Esophagus muscularis mucosa (tissue), 4 donors: ENCODE data around the gene ZFAND2A. TPM values are rescaled to one million over a fixed set of nuclear protein-coding genes. Genes with fewer than 3 reads are reported as not detected.
"Not testable (repeated sequence)": the region's sequence is repeated elsewhere in the genome, so short reads cannot be mapped to it uniquely, and the experiment has no call there.

Experiments used
- DNase-seq: peaks from one replicate; pipeline ENCODE4 v3.0.0-alpha.2; 2017; ENCODE audit errors: extremely low spot score
- H3K27ac ChIP-seq, 4 donors: fragments of 200-600 bp; sonication (generic); replicated peaks in 1 of 4; 1 replicate in 3 of 4; 2 replicates in 1 of 4; pipeline ENCODE4 v1.5.1; 2016 to 2019; ENCODE audit warnings: mild to moderate bottlenecking in 1 of 4
- H3K27me3 ChIP-seq, 4 donors: fragments of 200-600 bp; sonication (generic); one replicate each; pipeline versions ENCODE4 v1.5.1 to v1.6.0; 2016 to 2019
- H3K36me3 ChIP-seq, 4 donors: fragments of 200-600 bp; sonication (generic); one replicate each; pipeline ENCODE4 v1.5.1; 2016 to 2019
- H3K4me1 ChIP-seq, 4 donors: fragments of 200-600 bp; sonication (generic); one replicate each; pipeline ENCODE4 v1.5.1; 2016 to 2019
- H3K4me3 ChIP-seq, 4 donors: fragments of 200-600 bp; sonication (generic); 1 replicate in 2 of 4; 2 replicates in 2 of 4; pipeline ENCODE4 v1.5.1; 2016 to 2019; ENCODE audit warnings: mild to moderate bottlenecking in 4 of 4, moderate library complexity in 1 of 4
- H3K9me3 ChIP-seq, 4 donors: fragments of 200-600 bp; sonication (generic); 1 replicate in 3 of 4; 2 replicates in 1 of 4; pipeline ENCODE4 v1.5.1; 2016 to 2019
- EP300 ChIP-seq: sonication (generic); formaldehyde crosslinking; IDR thresholded peaks from one replicate; pipeline ENCODE4 v1.6.1; 2017; ENCODE audit warnings: antibody characterized with exemption
- POLR2A ChIP-seq: fragments of 450-650 bp; IDR thresholded peaks from one replicate; pipeline ENCODE4 v1.6.1; 2017; ENCODE audit warnings: antibody characterized with exemption, moderate library complexity, mild to moderate bottlenecking, low read depth
- POLR2AphosphoS5 ChIP-seq, 2 donors: sonication (generic); formaldehyde crosslinking; IDR thresholded peaks; one replicate each; pipeline ENCODE4 v1.6.1; 2017; ENCODE audit warnings: antibody characterized with exemption in 2 of 2
- WGBS: methylation state at CpG from one replicate; pipeline ENCODE4 v1.1.5; 2018; 5-methylcytosine and 5-hydroxymethylcytosine counted together
- intact Hi-C: fragments of 100-400 bp; cut with DNase I; formaldehyde crosslinking; loops from one replicate; pipeline ENCODE4 v1.15.1; 2023
- total RNA-seq, 4 donors: library from RNA; depleted of rRNA; stranded (reverse); fragments of >200 nt; gene quantifications; one replicate each; pipeline versions ENCODE4 v1.1.0 to v1.2.1, GENCODE V29; 2016
- TF ChIP-seq, protein P1 (sequence below), 3 experiments: fragments of 200-600 bp in 2 of 3; fragments of 450-650 bp in 1 of 3; sonication (generic) in 2 of 3; IDR thresholded peaks; one replicate each; pipeline ENCODE4 v1.5.1; 2017 to 2019; ENCODE audit warnings: antibody characterized with exemption in 3 of 3, mild to moderate bottlenecking in 2 of 3, moderate library complexity in 1 of 3

The ZFAND2A gene
- total RNA-seq, 4 donors from 2014 or later, result 24.3 to 27.5 (median 25.5) TPM

DNA sequence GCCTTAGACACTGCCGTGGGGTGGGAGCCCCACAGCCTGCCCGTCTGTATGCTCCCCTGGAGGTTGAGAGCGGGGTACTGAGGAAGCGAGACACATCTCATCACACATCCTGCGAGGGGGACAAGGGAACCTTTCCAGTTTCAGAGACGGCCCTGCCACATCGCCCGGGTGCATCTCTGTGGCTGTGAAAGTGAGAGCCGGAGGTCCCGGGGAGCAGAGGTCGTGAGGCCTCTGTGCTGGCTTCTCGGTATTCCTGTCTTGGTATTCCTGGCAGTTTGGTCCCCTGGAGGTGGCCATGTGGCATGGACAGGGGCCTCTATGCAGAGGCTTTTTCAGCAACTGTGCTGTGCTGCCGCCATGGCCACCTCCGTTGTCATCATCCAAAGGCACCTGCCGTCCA is 41.9 kb upstream of the ZFAND2A start:
- no peaks in the 10 kb centered on the region for H3K9me3 ChIP-seq
- no peak for TF ChIP-seq POLR2AphosphoS5 (IDR thresholded peaks at IDR 0.05)
- TF ChIP-seq, protein P1, sequence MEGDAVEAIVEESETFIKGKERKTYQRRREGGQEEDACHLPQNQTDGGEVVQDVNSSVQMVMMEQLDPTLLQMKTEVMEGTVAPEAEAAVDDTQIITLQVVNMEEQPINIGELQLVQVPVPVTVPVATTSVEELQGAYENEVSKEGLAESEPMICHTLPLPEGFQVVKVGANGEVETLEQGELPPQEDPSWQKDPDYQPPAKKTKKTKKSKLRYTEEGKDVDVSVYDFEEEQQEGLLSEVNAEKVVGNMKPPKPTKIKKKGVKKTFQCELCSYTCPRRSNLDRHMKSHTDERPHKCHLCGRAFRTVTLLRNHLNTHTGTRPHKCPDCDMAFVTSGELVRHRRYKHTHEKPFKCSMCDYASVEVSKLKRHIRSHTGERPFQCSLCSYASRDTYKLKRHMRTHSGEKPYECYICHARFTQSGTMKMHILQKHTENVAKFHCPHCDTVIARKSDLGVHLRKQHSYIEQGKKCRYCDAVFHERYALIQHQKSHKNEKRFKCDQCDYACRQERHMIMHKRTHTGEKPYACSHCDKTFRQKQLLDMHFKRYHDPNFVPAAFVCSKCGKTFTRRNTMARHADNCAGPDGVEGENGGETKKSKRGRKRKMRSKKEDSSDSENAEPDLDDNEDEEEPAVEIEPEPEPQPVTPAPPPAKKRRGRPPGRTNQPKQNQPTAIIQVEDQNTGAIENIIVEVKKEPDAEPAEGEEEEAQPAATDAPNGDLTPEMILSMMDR (IDR thresholded peaks at IDR 0.05), result no peak
- no peak for TF ChIP-seq EP300
- TF ChIP-seq POLR2A, result no peak
- no peaks in the 10 kb centered on the region for H3K36me3 ChIP-seq
- H3K4me3 ChIP-seq, result no peak overlapping the region
- no peak for DNase-seq
- H3K27ac ChIP-seq, result no peak overlapping the region
- 81% methylated on average over 13 of the region's 15 CpGs for WGBS
- intact Hi-C loops, result no loop called here
- H3K27me3 ChIP-seq, result peaks cover 0 to 65% (median 0%) of the 10 kb centered on the region in 4 donors
- peaks cover 0 to 21% (median 13%) of the 10 kb centered on the region in 4 donors for H3K4me1 ChIP-seq

DNA sequence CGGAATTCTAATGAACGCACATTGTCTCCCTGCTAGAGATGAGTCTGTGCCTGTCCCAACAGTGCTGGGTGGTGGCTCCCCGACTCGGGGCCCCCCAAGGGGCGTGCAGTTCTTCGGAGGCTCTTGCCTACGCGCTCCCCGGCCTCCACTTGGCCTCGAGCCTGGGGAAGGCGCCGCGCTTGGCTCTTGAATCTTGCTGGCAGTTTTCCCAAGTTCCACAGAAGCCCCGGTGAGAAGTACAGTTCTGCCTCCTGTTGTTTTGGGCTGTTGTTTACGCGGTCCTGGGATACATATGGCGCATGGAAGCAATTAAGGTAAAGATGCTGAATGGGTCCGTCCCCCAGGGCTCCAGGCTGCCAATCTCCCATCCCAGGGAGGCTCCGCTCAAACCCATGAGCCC is 40.0 kb upstream of the ZFAND2A start:
- TF ChIP-seq EP300, result no peak
- TF ChIP-seq, protein P1 (IDR thresholded peaks at IDR 0.05), result no peak
- TF ChIP-seq POLR2A, result no peak
- no peak for TF ChIP-seq POLR2AphosphoS5 (IDR thresholded peaks at IDR 0.05)
- Histone ChIP-seq H3K4me1 (peaks cover 0 to 21% (median 13%) of the 10 kb centered on the region in 4 donors), H3K4me3 (no peak overlapping the region), H3K27ac (no peak overlapping the region), H3K27me3 (peaks cover 0 to 63% (median 0%) of the 10 kb centered on the region in 4 donors), H3K36me3 (no peaks in the 10 kb centered on the region), H3K9me3 (no peaks in the 10 kb centered on the region)
- 48% methylated on average over 7 of the region's 19 CpGs for WGBS
- DNase-seq, result no peak
- intact Hi-C loops, result no loop called here

DNA sequence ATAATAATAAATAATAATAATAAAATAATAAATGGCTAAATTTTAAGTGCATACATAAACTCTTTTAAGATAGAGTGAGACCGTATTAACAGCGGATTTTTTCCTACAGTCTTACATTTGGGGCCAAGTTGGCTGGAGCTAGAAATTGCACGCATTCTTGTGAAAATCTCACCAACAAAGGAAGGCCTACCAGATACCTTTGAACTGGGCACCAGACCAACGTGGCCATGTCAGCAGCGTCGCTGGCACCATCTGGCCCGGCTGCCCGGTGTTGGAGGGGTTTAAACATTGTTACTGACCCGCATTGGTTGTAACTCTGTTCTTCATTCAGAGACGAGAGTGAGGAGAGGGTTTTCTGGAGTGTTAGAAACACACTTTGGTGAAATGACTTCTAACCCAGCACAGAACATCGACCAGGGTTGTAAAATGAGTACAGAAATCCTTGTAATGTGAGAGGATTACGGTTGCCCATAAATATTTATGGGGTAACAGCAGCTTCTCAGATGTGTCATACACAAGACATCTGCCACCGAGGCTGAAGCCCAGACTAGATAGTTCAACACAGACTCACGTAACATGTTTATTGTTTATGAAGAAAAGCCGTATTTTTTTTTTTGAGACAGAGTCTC is 38.1 kb upstream of the ZFAND2A start:
- Histone ChIP-seq H3K27me3 (peaks cover 0 to 70% (median 10%) of the 10 kb centered on the region in 4 donors), H3K36me3 (no peaks in the 10 kb centered on the region), H3K9me3 (no peaks in the 10 kb centered on the region), H3K27ac (peak overlapping the region in 2 of 4 donors; percentile 48 to 60), H3K4me3 (peak overlapping the region in 1 of 4 donors; percentile 14), H3K4me1 (peaks cover 0 to 21% (median 13%) of the 10 kb centered on the region in 4 donors)
- WGBS, result 14% methylated on average over 15 of the region's 15 CpGs
- intact Hi-C loops, result loop anchor here (10.0 kb wide), 1 partner anchor 237 kb away; no protein-coding TSS in a partner anchor
- DNase-seq, result no peak
- TF ChIP-seq EP300 (no peak), POLR2A (no peak), POLR2AphosphoS5 (IDR thresholded peaks at IDR 0.05) (no peak)
- TF ChIP-seq, protein P1 (IDR thresholded peaks at IDR 0.05), result no peak

DNA sequence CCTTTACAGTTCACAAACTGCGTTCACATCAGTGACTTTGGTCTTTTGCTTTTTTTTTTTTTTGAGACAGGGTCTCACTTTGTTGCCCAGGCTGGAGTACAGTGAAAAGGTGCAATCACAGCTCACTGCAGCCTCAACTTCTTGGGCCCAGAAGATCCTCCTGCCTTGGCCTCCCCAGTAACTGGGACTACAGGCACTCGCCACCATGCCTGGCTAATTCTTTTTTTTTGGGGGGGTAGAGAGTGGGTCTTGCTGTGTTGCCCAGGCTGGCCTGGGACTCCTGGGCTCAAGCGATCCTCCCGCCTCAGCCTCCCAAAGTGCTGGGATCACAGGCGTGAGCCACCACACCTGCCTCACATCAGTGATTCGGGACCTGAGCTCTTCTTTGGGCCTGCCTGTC is 37.0 kb upstream of the ZFAND2A start:
- no peaks in the 10 kb centered on the region for H3K9me3 ChIP-seq
- intact Hi-C loops, result loop anchor here (10.0 kb wide), 1 partner anchor 238 kb away; no protein-coding TSS in a partner anchor
- WGBS, result 88% methylated on average over 6 of the region's 6 CpGs
- no peaks in the 10 kb centered on the region for H3K36me3 ChIP-seq
- peaks cover 0 to 72% (median 10%) of the 10 kb centered on the region in 4 donors for H3K27me3 ChIP-seq
- peaks cover 0 to 21% (median 13%) of the 10 kb centered on the region in 4 donors for H3K4me1 ChIP-seq
- no peak overlapping the region for H3K27ac ChIP-seq
- TF ChIP-seq POLR2A, result no peak
- TF ChIP-seq, protein P1 (IDR thresholded peaks at IDR 0.05), result no peak
- no peak for TF ChIP-seq EP300
- no peak for TF ChIP-seq POLR2AphosphoS5 (IDR thresholded peaks at IDR 0.05)
- DNase-seq, result no peak
- H3K4me3 ChIP-seq, result no peak overlapping the region

DNA sequence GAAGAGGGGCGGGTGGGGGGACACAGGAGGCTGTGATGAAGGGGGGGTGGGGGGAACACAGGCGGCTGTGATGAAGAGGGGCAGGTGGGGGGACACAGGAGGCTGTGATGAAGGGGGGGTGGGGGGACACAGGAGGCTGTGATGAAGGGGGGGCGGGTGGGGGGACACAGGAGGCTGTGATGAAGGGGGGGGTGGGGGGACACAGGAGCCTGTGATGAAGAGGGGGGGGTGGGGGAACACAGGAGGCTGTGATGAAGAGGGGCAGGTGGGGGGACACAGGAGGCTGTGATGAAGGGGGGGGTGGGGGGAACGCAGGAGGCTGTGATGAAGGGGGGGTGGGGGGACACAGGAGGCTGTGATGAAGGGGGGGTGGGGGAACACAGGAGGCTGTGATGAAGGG is 36.4 kb upstream of the ZFAND2A start:
- WGBS, result no CpG with 5 or more reads among the region's 4 CpGs

More for the DNA sequence above, 36.4 kb upstream of the ZFAND2A start:
- not testable (repeated sequence) for DNase-seq, H3K4me3 ChIP-seq, H3K9me3 ChIP-seq, H3K27ac ChIP-seq, H3K36me3 ChIP-seq
- Histone ChIP-seq H3K27me3 (peaks cover 0 to 72% (median 10%) of the 10 kb centered on the region in 4 donors), H3K4me1 (peaks cover 0 to 21% (median 13%) of the 10 kb centered on the region in 4 donors)
- intact Hi-C loops, result loop anchor here (10.0 kb wide), 1 partner anchor 238 kb away; no protein-coding TSS in a partner anchor
